ENCODE measurements around the gene TRMT44.
"Not testable (repeated sequence)": the region's sequence is repeated elsewhere in the genome, so short reads cannot be mapped to it uniquely, and the experiment has no call there.

TRMT44 gene

DNA sequence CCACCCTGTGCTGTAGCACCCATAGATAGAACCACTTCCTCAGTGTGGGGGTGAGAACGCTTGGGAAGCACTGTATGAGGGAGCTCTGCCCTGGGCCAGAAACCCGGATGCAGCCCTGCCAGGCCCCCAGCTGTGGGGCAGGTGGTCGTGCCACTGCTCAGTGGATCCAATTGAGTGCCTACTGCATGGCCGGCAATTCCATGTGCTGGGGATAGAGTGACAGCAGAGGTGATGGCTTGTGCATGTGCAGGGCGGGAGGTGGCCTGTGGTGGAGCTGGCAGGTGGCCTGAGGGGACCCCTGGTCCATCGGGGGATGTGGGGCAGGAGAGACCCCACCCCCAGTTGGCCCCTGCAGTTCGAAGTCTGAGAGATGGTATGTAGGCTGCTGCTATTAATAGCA is 60.4 kb downstream of the TRMT44 start:
- DNase-seq, result no peak

DNA sequence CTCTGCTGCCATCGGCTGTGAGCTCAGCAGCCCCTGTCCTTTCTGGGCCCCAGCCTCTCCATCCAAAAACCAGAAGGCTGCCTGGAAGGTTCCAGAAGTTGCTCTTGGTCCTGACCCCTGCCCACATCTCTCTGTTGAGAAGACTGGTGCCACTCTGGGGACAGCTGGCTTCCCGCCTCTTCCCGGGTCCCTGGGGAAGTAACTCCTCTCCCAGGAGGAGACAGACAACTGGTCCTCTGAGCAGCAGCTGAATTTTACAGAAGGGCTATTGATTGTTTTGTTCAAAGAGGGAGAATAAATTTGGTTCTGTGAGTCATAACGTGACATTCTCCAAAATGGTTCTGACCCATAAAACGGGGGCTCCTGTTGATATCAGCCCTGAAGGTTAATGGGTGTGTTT is 61.2 kb downstream of the TRMT44 start:
- DNase-seq, result no peak

DNA sequence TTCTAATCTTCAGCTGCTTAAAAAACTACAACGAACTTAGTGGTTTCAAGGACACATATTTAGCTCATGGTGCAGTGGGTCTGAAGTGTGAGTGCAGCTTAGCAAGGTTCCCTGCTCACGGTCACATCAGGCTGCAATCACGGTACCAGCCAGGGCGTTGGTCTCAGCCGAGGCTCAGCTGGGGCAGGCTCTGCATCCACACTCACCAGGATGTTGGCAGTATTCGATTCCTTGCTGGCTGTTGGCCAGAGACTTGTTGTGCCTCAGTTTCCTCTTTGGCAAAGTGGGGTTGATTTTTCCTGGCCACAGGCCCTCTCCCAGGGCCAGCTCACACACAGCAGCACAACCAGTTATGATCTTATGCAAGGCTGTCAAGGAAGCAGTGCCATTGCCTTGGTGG is 61.8 kb downstream of the TRMT44 start:
- DNase-seq, result no peak

DNA sequence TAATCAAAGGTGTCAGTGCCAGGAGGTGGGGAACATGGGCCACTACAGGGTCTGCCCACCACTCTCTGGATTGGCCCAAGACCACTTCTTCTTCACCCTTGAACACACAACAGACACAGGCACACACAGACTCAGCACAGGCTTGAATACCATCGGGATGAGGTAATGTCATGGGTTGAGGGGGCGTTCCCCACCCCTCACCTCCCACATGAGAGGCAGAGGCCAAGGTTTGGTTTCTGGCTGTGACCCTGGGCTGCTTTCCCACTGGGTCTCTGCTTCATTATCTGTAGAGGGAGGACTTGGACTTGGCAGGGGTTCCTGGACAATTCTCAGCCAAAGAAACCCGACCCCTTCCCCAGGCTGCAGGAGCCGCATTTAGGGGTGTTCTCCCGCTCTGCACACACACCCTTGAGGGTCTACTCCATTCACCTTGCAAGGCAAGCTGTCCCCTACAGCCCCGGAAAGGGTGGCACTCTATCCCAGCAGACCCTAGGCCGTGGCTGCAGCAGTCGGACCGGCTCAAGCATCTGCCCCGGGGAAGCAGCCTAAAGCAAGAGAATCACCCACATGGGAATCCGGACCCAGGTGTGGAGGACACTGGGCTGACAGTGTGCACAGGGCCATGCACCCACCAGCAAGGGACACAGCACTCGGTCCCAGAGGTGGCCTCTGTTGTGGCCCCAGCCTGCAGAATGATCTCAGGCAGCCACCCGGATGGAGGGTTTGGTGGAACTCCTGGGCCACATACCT is 62.4 kb downstream of the TRMT44 start:
- DNase-seq, result no peak

DNA sequence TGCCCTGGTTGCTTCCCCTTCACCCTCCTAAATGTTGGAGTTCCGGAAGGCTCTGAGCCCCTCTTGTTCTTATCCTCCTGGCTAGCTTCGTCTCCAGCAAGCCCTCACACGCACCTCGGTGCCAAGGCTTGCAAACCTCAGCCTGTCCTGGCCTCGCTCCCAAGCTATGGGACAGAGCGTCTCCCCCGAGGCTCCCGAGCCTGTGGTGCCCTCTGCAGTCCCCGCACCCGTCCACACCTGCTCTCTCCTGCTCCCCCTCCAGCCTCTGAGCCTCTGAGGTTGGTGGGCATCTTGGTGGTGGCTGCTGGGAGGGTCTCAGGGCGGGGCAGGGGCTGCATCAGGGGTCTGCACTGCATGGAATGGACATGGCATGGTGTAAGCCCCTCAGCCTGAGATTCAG is 63.2 kb downstream of the TRMT44 start:
- DNase-seq, result no peak

DNA sequence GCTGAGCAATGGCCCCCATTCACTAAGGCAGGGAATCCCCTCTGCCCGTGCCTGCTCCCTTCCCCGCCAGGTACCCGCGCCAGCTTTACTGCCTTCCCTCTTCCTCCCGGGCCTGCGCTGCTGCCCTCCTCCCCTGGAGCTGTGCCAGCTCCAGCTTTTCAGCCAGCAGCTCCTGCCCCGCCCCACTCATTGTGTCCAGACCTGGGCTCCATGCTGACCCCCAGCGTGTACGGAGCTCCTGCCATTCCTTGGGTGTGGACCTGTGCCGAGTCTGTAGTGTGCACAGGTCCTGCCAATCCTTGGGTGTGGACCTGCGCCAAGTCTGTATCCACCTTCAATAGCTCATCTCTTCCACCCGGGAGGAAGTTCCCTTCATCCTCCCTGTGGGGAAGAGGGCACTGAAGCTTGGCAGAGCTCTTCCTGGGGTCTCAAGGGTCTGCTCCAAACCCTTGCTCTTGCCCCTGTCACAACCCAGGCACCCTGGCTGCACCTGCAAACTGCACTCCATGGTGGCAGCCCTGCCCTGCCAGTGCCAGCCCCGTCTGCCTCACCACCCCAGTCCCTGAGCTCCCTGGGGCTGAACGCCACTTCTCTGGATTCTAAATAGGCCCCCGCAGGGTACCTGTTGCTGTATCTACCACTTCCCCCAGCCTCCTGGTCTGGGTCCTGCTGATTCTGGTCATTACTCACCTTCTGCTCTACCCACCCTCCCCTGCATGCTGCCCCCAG is 63.9 kb downstream of the TRMT44 start:
- DNase-seq, result no peak

DNA sequence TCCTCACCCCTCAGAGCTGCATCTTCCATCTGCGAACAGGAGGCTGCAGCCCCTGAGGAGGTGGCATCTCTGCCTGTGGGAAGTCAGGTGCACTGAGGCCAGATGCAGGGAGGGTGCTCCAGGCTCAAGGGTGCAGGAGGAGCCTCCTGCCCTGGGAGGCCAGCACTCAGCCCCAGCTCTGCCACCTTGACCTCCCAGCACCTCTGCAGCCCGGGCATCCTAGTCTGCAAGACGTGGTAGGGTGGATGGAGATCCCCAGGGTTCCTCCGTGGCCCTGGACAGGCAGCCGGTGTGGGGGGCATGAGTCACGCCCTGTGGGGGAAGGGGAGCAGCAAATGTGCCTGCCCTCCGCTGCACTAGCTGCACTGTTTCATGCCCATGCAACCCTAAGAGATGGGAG is 64.7 kb downstream of the TRMT44 start:
- no peak for DNase-seq

DNA sequence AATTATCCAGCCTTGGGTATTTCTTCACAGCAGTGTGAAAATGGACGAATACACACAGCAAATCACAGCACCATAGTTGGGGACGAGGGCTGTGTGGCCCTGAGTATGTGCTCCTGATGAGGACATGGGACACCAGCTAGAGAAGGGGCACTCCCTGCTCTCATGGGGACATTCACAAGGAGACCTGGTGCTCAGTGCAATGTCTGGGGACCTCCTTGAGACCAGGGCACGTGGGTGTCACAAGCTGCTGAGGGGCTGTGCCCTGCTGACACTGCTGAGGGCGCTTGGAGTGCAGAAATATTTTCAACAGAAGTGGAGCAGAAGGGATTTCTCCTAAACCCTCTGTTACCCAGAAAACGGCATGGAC is 65.4 kb downstream of the TRMT44 start:
- DNase-seq, result no peak

DNA sequence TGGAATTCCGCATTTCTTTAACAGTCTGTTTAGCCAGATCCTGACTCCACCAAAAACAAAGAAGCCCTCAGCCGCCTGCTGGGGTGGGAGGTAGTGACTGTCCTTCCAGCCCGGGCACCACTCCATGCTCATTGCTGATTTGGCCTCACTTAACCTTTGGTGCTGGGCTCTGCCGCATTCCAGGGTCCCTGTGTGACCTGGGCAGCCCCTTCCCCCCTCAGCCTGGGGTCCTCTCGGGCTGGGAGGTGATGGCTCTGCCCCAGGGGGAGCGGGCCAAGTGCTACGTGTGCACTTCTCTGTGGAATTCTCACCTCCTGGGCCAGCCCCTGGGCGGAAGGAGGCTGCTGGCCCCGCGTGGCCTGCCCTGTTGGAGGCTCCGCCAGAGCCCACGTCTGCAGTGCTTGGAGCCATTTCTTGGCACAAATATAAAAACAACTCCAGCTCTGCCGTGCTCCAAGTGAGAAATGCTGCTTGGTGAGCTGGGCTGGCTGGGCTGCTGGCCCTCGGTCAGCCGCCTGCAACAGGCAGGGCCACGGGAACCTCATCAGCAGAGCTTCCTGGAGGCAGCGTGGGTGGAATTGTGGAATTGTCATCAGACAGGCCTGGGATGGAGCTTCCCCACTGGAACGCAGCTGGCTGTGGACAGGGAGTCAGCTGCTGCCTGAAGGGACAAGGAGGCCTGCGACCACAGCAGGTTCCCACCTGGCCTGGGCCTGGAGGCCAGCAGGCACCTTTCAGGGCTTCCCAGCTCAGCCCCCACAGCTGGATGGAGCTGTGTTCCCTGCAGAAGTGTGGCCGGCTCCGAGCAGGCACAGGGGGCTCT is 66.0 kb downstream of the TRMT44 start:
- DNase-seq, result no peak

DNA sequence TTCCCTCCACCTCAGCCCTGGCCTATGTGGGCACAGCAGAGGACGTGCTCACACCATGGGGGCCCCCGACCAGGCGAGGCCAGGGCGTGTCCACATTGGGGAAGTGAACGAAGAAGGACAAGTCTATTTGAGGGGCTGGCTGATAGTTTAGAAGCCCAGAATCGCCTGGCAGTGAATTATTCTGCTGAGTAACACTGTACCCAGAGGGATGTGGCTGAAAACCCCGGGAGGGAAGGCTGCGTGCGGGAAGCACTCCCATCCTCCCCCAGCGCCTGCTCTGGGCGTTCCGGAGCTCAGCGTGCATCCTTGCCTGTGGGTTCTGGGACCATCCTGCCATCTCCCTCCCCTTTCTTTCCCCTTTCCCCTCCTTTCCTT is 66.6 kb downstream of the TRMT44 start:
- DNase-seq, result no peak

DNA sequence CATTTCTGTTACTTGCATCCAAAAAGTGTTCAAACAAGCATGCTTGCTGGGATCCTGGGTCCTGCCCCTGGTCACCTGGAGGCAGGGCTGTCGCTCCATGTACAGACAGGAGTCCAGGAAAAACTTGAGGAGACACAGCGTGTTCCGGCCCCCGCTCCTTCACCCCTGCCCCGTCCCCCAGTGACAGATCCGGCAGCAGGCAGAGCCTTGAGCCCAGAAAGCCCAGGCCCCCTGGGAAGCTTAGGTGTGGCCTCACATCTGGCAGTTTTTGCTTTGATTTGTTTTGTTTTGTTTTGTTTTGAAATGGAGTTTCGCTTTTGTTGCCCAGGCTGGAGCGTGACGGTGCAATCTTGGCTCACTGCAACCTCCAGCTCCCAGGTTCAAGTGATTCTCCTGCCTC is 67.0 kb downstream of the TRMT44 start:
- no peak for DNase-seq

DNA sequence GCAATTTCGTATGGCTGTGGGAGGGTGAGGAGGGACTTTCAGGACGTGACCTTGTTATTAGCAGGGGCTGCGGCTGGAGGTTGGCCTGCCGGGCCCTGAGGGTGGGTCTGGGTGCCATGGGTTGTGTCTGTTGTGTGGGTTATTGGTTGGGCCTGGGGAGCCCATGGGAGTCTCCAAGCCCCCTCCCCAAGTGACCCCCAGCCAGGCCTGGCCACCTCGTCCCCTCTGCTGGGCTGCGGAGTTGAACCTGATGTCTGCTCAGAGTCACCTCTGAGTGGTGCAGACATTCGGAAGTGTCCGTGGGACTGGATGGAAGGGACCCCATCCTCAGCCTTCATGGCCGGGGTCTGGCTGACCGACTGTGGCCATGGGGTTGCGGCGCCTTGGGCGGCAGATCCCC is 67.7 kb downstream of the TRMT44 start:
- no peak for DNase-seq

DNA sequence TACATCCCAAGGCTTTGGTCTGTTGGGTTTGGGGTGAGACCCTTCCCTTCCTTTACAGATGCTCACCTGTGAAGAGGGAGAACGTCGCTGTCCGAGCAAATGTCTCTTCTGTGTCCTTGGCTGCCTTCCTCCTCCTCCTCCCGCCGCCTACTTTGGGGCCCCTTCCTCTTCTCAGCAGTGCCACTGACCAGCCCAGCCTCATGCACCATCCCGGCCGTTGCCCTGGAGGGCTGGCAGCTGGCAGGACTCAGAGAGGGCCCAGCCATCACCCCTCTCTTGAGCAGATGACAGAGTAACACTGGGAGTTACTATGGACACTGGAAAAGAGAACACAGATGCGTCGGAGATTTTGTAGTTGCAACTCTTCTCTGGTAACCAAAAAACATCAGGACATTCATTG is 68.2 kb downstream of the TRMT44 start:
- no peak for DNase-seq

DNA sequence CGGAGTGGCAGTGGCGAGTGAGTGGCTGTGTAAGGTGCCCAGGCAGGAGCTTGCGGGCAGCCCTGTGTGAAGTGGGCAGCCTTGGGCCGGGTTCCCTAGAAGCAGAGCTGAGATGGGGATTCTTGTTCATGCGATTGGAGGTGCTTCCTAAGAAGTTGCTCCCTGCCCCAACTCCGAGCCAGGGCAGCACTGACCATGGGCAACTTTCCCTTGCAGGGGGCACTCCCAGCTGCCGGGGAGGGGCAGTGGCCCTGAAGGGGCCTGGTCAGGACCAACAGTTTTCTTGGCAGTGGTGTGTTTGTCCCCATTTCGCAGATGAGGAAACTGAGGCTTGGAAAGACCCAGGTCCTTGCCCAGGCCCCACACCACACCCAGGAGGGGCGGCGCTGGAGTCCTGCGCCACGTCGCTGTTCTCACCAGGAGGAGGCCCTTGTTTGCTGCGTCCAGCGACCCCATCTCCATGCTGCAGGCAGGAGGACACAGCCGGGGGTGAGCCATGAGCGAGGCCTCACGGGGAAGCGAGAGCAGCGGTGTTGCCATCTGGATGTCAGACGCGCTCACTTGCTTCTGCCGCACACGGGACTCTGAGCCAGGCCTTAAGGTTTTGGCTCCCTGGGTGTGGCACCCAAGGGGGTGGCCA is 68.9 kb downstream of the TRMT44 start:
- no peak for DNase-seq

DNA sequence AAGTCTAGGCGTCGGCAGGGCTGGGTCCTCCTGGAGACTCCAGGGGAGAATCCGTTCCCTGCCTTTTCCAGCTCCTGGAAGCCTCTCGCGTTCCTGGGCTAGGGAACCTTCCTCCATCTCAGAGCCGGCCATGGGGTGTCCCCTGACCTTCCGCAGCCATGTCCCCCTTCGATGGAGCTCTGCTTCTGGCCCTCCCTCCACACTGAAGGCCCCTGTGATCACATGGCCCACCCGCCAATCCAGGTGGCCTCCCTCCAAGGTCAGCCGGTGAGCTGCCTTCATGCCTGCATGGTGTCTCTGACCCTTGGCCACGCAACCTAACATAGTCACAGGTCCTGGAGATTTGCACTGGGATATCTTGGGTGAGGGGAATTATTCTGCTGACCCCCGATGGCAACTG is 69.6 kb downstream of the TRMT44 start:
- no peak for DNase-seq

DNA sequence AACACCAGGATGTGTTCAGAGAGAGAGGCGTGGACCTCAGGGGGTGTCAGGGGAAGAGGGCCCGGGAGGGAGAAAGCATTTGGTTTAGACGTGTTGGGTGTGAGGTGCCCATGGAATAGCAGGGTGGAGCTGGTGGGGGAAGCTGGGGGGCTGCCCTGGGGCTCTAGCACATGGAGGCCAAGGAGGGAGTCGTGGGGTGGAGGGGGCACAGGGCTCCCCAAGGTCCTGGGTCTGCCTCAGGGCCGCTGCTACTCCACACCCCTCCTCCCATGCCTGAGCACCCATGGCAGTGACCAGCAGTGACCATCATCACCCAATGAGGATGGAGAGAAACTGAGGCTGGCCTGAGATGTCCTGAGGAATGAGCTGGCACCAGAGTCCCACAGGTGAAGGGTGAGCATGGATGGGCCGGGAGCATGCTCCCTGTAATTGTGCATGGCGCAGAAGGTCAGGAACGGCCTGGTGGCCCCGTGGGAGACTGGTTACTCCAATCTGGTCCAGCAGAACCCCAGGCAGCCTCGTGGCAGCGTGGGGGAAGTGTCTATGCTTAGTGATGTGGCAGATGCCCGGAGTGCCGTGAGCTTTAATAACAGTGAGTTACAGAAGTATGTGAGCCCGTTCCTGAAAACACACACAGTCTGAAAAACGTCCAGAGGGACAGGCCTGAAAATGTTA is 70.2 kb downstream of the TRMT44 start:
- DNase-seq, result no peak

DNA sequence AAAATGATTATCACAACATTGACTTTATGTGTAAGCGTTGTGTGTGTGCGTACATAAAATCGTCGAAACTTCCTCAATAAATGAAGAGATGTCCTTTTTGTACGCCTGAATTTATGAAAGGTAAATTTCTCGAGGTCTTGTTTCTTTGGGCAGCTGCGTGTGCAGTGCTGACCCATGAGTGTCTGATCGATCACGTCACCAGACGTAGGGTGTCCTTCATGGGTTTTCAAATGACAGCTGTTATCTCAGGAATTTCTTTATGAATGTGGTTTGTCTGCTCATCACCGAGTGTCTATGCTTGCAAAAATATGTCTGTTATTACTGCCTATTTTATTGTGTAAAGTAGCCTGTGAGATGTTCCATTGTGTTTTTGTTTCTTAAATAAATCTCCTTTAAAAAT is 71.9 kb downstream of the TRMT44 start:
- DNase-seq, result no peak

DNA sequence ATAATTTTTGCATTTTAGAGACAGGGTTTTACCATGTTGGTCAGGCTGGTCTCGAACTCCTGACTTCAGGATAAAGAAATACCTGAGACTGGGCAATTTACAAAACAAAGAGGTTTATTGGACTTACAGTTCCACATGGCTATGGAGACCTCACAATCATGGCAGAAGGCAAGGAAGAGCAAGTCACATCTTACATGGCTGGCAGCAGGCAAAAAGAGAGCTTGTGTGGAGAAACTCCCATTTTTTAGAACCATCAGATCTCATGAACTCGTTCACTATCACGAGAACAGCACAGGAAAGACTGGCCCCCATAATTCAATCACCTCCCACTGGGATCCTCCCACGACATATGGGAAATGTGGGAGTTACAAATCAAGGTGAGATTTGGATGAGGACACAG is 72.5 kb downstream of the TRMT44 start:
- not testable (repeated sequence) for DNase-seq

DNA sequence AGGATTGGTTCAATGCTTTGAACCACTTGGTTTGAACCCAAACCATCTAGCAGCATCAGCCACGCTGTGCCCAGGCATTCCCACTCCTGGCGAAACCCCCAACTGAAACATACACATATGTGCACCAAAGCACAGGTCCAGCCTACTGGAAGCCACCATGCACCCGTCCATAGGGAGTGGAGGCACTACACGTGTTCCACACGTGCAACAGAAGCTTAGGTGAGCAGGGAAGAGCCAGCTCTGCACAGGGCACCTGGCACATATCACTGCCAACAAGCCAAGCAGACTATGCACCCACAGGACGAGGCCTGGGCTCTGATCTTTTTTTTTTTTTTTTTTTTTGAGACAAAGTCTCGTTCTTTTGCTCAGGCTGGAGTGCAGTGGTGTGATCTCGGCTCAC is 73.4 kb downstream of the TRMT44 start:
- DNase-seq, result no peak

DNA sequence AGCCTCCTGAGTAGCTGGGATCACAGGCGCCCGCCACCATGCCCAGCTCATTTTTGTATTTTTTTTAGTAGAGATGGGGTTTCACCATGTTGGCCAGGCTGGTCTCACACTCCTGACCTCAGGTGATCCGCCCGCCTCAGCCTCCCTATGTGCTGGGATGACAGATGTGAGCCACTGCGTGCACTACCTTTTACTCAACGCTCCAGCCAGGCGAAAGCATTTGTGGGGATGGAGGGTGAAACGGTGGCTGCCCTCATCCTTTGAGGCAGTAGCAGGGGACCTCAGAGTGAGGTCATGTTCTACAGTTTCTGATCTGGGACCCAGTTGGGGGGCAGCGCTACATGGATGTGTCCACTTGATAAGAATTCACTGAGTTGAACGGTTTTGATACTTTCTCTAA is 73.8 kb downstream of the TRMT44 start:
- no peak for DNase-seq

DNA sequence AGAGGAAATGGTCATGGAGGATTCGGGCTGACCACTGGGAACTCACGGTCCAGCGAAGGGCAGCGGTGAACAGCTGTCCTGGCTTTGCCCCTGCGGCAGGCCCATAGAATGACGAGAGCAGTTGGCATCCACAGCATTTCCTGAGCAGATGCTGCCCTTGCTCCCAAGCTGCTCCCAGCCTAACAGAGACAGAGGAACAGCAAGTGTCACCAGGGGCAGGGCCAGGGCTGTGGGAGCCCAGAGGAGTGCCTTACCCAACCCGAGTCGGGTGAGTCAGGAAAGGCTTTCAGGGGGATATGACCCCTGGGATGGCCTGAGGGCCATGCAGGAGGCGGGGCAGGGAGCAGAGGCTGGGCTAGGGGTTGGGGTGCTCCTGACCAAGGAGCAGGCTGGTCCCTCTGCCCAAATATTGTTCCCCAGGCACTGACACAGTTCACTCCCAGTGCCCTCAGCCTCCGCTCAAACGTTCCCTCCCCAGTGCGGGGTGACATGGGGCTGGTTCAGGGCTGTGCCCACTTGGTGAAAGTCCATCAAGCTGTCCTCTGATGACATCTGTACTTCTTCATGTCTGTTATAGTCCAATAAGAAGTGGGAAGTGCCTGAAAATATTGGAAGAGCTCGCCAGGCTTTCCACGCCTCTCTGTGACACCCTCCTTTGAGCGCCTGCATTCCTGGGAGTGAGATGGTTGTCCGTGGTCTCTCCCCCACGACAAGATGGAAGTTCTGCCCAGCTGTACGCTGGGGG is 74.9 kb downstream of the TRMT44 start:
- no peak for DNase-seq

DNA sequence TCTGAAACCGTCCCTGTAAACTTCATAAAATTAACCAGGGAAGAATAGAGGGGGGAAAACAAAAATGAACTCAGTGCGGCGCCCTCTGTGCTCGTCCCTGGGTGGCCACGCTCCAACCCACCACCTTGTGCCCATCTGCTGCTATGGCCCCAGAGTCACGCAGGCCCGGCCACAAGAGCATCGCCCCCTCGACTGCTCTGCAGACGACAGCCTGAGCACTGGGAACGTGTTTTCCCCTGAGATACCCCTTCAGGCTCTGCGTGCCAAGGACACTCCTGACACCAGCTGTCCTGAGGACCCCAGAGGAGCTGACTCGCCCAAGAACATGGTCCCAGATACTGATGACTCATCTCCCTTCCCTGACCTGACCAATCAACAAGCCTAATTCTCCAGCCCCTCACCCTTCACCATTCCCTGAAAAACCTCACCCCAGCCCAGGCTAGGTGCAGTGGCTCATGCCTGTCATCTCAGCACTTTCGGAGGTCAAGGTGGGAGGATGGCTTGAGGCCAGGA is 75.5 kb downstream of the TRMT44 start:
- no peak for DNase-seq

Measured in activated gamma-delta T cell treated with Interleukin-2 at 50 U/mL for 16 hours (primary cell).